Endothelial cell of umbilical vein (primary cell): ENCODE results near the gene MRPL12. TPM values are rescaled to one million over a fixed set of nuclear protein-coding genes. Genes with fewer than 3 reads are reported as not detected.

ENCODE experiments used
- BruUV-seq: library from RNA; stranded (reverse); fragments of 400-500 nt; replicated peaks from 2 replicates; lab custom pipeline; 2021; lab: Mats Ljungman, UMichigan
- CTCF ChIA-PET: fragments of 300-600, 350-600 bp; sonication (Branson Sonifier 250); formaldehyde crosslinking; loops from one replicate; lab custom pipeline; 2021; ENCODE audit warnings: antibody characterized with exemption, inconsistent platforms; lab: Charles Lee
- POLR2A ChIA-PET: fragments of 300-600, 350-600 bp; sonication (Branson Sonifier 250); formaldehyde crosslinking; loops from one replicate; lab custom pipeline; 2021; ENCODE audit warnings: antibody characterized with exemption, inconsistent platforms; lab: Charles Lee
- DNase-seq: peaks from one replicate; pipeline ENCODE4 v3.0.0-alpha.2; 2011; ENCODE audit warnings: low read depth, low spot score
- FAIRE-seq: peaks from 2 replicates; lab custom pipeline; 2011; peaks lifted over from hg19 to GRCh38; lab: Jason Lieb, UNC
- H2AFZ ChIP-seq: 2 replicates; pipeline ENCODE4 v1.6.0; 2012; ENCODE audit warnings: low read depth, low read length, control low read depth, inconsistent platforms
- H3K27ac ChIP-seq: 2 replicates; pipeline ENCODE4 v1.5.1; 2011; ENCODE audit warnings: low read depth, mild to moderate bottlenecking, control low read depth, low read length, moderate library complexity; ENCODE audit not compliant: insufficient read depth
- H3K27me3 ChIP-seq, 2 experiments: 2 replicates each; pipeline versions ENCODE4 v1.6.0 to v1.6.1; 2011; ENCODE audit warnings: low read length in 2 of 2, mixed read lengths in 1 of 2; ENCODE audit not compliant: control insufficient read depth in 2 of 2, insufficient read depth in 2 of 2
- H3K36me3 ChIP-seq, 2 experiments: 2 replicates in 1 of 2; 3 replicates in 1 of 2; pipeline ENCODE4 v1.5.1; 2011; ENCODE audit warnings: low read length in 2 of 2, mild to moderate bottlenecking in 1 of 2, moderate library complexity in 1 of 2; ENCODE audit not compliant: control insufficient read depth in 2 of 2, insufficient read depth in 2 of 2; ENCODE audit errors: extremely low read depth in 1 of 2
- H3K4me1 ChIP-seq: 3 replicates; pipeline ENCODE4 v1.5.1; 2011; ENCODE audit warnings: mild to moderate bottlenecking, low read length; ENCODE audit not compliant: control insufficient read depth, insufficient read depth; ENCODE audit errors: extremely low read depth
- H3K4me2 ChIP-seq: 2 replicates; pipeline ENCODE4 v1.6.1; 2011; ENCODE audit warnings: low read length, control low read depth, mixed read lengths; ENCODE audit not compliant: insufficient read depth
- H3K4me3 ChIP-seq, 3 experiments: fragments of 200-600 bp in 1 of 3; sonication (generic), shearing (Covaris generic) in 1 of 3; replicated peaks in 1 of 3; 2 replicates each; pipeline ENCODE4 v1.5.1; 2011 to 2016; ENCODE audit warnings: control low read depth in 3 of 3, low read length in 3 of 3, mild to moderate bottlenecking in 2 of 3, inconsistent platforms in 1 of 3, low read depth in 1 of 3, moderate library complexity in 1 of 3; ENCODE audit not compliant: insufficient read depth in 1 of 3
- H3K79me2 ChIP-seq: 2 replicates; pipeline ENCODE4 v1.6.0; 2012; ENCODE audit warnings: low read length, inconsistent platforms; ENCODE audit not compliant: control insufficient read depth, insufficient read depth
- H3K9ac ChIP-seq: replicated peaks from 2 replicates; pipeline ENCODE3; 2011; ENCODE audit warnings: low read length, control low read depth; ENCODE audit not compliant: insufficient read depth; ENCODE audit errors: extremely low read depth
- H3K9me1 ChIP-seq: replicated peaks from 3 replicates; pipeline ENCODE4 v1.6.0; 2011; ENCODE audit warnings: mild to moderate bottlenecking, low read length; ENCODE audit not compliant: control insufficient read depth, insufficient read depth; ENCODE audit errors: extremely low read depth
- H3K9me3 ChIP-seq: replicated peaks from 2 replicates; pipeline ENCODE4 v1.5.1; 2012; ENCODE audit warnings: low read length, inconsistent platforms; ENCODE audit not compliant: control insufficient read depth, insufficient read depth
- H4K20me1 ChIP-seq: replicated peaks from 2 replicates; pipeline ENCODE3; 2011; ENCODE audit warnings: mild to moderate bottlenecking, low read length; ENCODE audit not compliant: control insufficient read depth, insufficient read depth; ENCODE audit errors: extremely low read depth
- EZH2 ChIP-seq: IDR thresholded peaks from 2 replicates; pipeline ENCODE4 v1.6.1; 2012; ENCODE audit warnings: borderline replicate concordance, low read depth, mild to moderate bottlenecking, moderate library complexity, low read length, inconsistent platforms; ENCODE audit not compliant: severe bottlenecking
- FOS ChIP-seq: IDR thresholded peaks from 2 replicates; pipeline ENCODE4 v1.6.1; 2011; ENCODE audit warnings: mild to moderate bottlenecking, low read length, moderate library complexity, borderline replicate concordance; ENCODE audit not compliant: insufficient read depth
- GATA2 ChIP-seq: IDR thresholded peaks from 2 replicates; pipeline ENCODE4 v1.7.0; 2011; ENCODE audit warnings: low read depth, mild to moderate bottlenecking, moderate library complexity, mixed read lengths, low read length; ENCODE audit not compliant: insufficient read length, insufficient read depth
- JUN ChIP-seq: IDR thresholded peaks from 2 replicates; pipeline ENCODE4 v1.6.1; 2011; ENCODE audit warnings: borderline replicate concordance, low read depth; ENCODE audit not compliant: insufficient read length, insufficient read depth
- MYC ChIP-seq: IDR thresholded peaks from one replicate; pipeline ENCODE4 v1.6.1; 2011; ENCODE audit warnings: mild to moderate bottlenecking, low read depth, low read length
- POLR2A ChIP-seq: IDR thresholded peaks from 2 replicates; pipeline ENCODE4 v1.6.1; 2012; ENCODE audit warnings: low read depth, mild to moderate bottlenecking, control low read depth, low read length
- POLR2AphosphoS5 ChIP-seq: IDR thresholded peaks from 2 replicates; pipeline ENCODE4 v1.6.1; 2012; ENCODE audit warnings: low read depth, mild to moderate bottlenecking, control low read depth, low read length, moderate library complexity; ENCODE audit not compliant: insufficient read depth
- dilution Hi-C: fragments of 300-500 bp; cut with MboI; formaldehyde crosslinking; loops from one replicate; pipeline ENCODE4 v1.15.0; 2019; ENCODE audit warnings: low sequenced_read_pairs; ENCODE audit not compliant: extremely low pct_ligation_motif_present
- intact Hi-C: fragments of 100-400 bp; cut with micrococcal nuclease; formaldehyde crosslinking; loops from one replicate; pipeline ENCODE4 v1.10.0; 2022
- polyA plus RNA-seq, 4 experiments: library from polyadenylated mRNA; depleted of rRNA in 3 of 4; stranded (reverse) in 3 of 4; unstranded in 1 of 4; fragments of >200 nt; gene quantifications; 2 replicates each; pipeline versions ENCODE4 v1.2.1 to v1.2.3, GENCODE V29; 2011 to 2012; ENCODE audit warnings: missing spikeins in 1 of 4
- total RNA-seq: library from RNA; stranded (reverse); gene quantifications from 2 replicates; pipeline ENCODE4 v1.2.3, GENCODE V29; 2021
- TF ChIP-seq, protein P1 (sequence below), 2 donors: IDR thresholded peaks; 1 replicate in 1 of 2; 2 replicates in 1 of 2; pipeline ENCODE4 v1.5.1; 2011; ENCODE audit warnings: low read length in 2 of 2, mild to moderate bottlenecking in 2 of 2, moderate library complexity in 2 of 2, control low read depth in 1 of 2, inconsistent platforms in 1 of 2, low read depth in 1 of 2; ENCODE audit not compliant: insufficient read depth in 1 of 2; ENCODE audit errors: extremely low read depth in 1 of 2
- TF ChIP-seq, protein P2 (sequence below): IDR thresholded peaks from 2 replicates; pipeline ENCODE4 v1.6.1; 2011; ENCODE audit not compliant: insufficient read depth, insufficient read length

Gene MRPL12
- total and polyA plus RNA-seq, 2 donors (not counting 3 experiments of a cell fraction or from before 2014, with no cell fraction given): 91.9 to 99.9 TPM

DNA sequence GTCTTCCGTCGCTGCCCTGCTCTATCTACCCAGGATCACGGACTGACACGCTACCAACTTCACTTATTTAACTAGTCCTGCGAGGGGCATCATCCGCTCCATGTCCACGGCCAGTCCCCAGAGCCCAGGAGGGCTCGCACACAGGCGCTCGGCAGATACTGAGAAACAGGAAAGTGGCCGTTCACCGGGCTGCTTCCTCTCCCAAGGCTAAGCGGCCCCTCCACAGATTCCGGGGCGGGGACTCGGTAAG, 37.1 kb upstream of the MRPL12 start:
- no peaks in the 10 kb centered on the region for H4K20me1 ChIP-seq
- peak overlapping the region; percentile 36 for H3K27ac ChIP-seq
- TF ChIP-seq GATA2 (no peak), FOS (no peak), POLR2AphosphoS5 (no peak), EZH2 (no peak), POLR2A (no peak), JUN (no peak), MYC (no peak)
- TF ChIP-seq, protein P1, sequence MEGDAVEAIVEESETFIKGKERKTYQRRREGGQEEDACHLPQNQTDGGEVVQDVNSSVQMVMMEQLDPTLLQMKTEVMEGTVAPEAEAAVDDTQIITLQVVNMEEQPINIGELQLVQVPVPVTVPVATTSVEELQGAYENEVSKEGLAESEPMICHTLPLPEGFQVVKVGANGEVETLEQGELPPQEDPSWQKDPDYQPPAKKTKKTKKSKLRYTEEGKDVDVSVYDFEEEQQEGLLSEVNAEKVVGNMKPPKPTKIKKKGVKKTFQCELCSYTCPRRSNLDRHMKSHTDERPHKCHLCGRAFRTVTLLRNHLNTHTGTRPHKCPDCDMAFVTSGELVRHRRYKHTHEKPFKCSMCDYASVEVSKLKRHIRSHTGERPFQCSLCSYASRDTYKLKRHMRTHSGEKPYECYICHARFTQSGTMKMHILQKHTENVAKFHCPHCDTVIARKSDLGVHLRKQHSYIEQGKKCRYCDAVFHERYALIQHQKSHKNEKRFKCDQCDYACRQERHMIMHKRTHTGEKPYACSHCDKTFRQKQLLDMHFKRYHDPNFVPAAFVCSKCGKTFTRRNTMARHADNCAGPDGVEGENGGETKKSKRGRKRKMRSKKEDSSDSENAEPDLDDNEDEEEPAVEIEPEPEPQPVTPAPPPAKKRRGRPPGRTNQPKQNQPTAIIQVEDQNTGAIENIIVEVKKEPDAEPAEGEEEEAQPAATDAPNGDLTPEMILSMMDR (IDR thresholded peaks at IDR 0.05; ENCODE audit: extremely low read depth in 1 of 2, insufficient read depth in 1 of 2, low read depth in 1 of 2, low read length in 2 of 2): no peak
- TF ChIP-seq, protein P2, sequence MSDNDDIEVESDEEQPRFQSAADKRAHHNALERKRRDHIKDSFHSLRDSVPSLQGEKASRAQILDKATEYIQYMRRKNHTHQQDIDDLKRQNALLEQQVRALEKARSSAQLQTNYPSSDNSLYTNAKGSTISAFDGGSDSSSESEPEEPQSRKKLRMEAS: no peak
- POLR2A ChIA-PET: interaction anchor here (1.0 kb wide), 1 partner anchor 18 kb away, joined by 3 read pairs; the partner anchor contains the start of genes ARL16 and HGS
- CTCF ChIA-PET: no interaction called here
- intact Hi-C loops: loop anchor here (1.0 to 2.0 kb wide), 2 partner anchors 18 to 29 kb away; partner anchors contain the start of genes HGS, NPLOC4 and TSPAN10
- H3K9ac ChIP-seq: peak overlapping the region; percentile 69
- DNase-seq (no peak), FAIRE-seq (no peak)
- peak overlapping the region; percentile 13 for H2AFZ ChIP-seq
- H3K36me3 ChIP-seq: peaks cover under 1 to 14% of the 10 kb centered on the region in 2 experiments
- H3K27me3 ChIP-seq: no peaks in the 10 kb centered on the region
- H3K9me3 ChIP-seq: no peaks in the 10 kb centered on the region
- peaks cover 18% of the 10 kb centered on the region for H3K4me1 ChIP-seq
- peak overlapping the region; percentile 21 to 76 (median 64) for H3K4me3 ChIP-seq
- BruUV-seq: TSS peak; percentile 77
- H3K4me2 ChIP-seq: peak overlapping the region; percentile 72
- dilution Hi-C loops: no loop called here
- H3K9me1 ChIP-seq: no peaks in the 10 kb centered on the region
- peaks cover 21% of the 10 kb centered on the region for H3K79me2 ChIP-seq
